IPS-15b (cell line): Measurements from ENCODE around the gene BCCIP.

Experiments
- H3K27me3 ChIP-seq: one replicate; pipeline ENCODE4 v1.6.1; 2013; ENCODE audit warnings: low read length; ENCODE audit not compliant: control insufficient read depth, insufficient read depth
- H3K36me3 ChIP-seq: one replicate; pipeline ENCODE4 v1.6.1; 2013; ENCODE audit warnings: low read length; ENCODE audit not compliant: control insufficient read depth, insufficient read depth
- H3K4me1 ChIP-seq: one replicate; pipeline ENCODE4 v1.6.1; 2013; ENCODE audit warnings: mild to moderate bottlenecking, low read length; ENCODE audit not compliant: control insufficient read depth, insufficient read depth
- H3K4me3 ChIP-seq: one replicate; pipeline ENCODE4 v1.5.1; 2013; ENCODE audit warnings: low read depth, low read length
- H3K9ac ChIP-seq: one replicate; pipeline ENCODE4 v1.6.1; 2013; ENCODE audit warnings: low read depth, mild to moderate bottlenecking, low read length
- H3K9me3 ChIP-seq: one replicate; pipeline ENCODE4 v1.6.1; 2013; ENCODE audit warnings: mild to moderate bottlenecking, low read length; ENCODE audit not compliant: control insufficient read depth, insufficient read depth

BCCIP gene

DNA sequence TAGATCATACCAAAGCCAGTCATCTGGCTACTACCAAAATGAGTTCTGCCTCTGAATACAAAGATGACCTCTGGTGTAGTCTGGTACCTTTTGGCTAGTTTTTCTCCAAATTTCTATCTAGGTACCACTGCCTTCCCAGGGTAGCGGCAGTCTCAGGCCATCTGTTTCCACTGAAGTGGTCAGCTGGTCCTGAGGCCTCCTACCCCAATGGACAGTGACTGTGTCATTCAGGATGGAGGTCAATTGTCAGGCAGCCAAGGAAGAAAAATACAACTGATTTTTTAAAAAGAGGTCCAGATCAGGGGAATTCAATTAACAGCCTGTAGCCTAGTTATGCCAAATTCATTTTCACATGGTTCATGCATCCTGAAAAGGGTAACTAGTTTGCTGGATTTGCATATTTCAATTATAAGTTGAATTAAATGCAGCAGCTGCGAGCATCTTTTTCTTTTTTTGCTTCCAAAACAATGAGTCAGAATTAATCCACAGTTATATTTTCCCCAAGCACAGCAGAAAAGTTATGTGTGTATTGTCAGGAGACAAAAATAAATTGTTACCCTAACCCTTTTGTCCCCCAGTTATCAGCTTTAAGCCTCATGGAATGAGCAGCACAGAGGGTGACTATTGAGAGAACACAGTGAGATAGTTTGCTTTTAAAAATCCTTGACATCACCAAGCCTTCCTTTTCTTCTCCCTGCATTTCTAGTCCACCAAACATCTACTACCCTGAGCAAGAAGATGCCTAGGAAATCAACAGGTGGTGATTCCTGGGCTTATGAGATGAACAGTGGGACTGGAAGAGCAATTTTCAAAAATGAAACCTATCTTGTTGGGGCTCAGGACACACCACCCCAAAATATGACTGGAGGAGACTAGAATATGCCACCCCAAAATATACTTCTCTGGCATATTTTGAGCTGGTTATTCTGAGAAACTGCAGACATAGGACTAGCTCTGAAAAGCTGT, 27.7 kb downstream of the BCCIP start:
- Histone ChIP-seq H3K9me3 (no peaks in the 10 kb centered on the region), H3K4me3 (no peak overlapping the region), H3K36me3 (no peaks in the 10 kb centered on the region), H3K9ac (no peak overlapping the region), H3K4me1 (no peaks in the 10 kb centered on the region), H3K27me3 (no peaks in the 10 kb centered on the region)

DNA sequence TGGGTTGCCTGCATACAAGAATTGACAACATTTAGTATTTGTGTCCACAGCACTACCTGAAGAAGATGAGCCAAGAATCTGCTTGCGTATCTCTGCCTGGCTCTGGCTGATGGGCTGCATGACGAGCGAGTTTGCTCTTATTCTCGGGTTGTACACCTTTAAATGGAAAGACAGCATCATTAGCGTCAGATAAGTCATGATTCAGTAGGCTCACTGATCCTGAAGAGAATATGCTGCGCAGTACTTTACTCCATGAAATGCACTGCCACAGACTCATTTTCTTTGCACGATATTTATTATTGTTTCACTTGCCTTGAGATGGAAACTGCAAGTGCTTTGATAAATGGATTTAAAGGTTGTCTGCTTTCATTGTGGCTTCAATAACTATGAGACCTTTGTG, 29.1 kb downstream of the BCCIP start:
- no peaks in the 10 kb centered on the region for H3K36me3 ChIP-seq
- H3K9me3 ChIP-seq, result no peaks in the 10 kb centered on the region
- H3K27me3 ChIP-seq, result no peaks in the 10 kb centered on the region
- H3K4me1 ChIP-seq, result peaks cover 2% of the 10 kb centered on the region
- H3K9ac ChIP-seq, result no peak overlapping the region
- H3K4me3 ChIP-seq, result no peak overlapping the region

DNA sequence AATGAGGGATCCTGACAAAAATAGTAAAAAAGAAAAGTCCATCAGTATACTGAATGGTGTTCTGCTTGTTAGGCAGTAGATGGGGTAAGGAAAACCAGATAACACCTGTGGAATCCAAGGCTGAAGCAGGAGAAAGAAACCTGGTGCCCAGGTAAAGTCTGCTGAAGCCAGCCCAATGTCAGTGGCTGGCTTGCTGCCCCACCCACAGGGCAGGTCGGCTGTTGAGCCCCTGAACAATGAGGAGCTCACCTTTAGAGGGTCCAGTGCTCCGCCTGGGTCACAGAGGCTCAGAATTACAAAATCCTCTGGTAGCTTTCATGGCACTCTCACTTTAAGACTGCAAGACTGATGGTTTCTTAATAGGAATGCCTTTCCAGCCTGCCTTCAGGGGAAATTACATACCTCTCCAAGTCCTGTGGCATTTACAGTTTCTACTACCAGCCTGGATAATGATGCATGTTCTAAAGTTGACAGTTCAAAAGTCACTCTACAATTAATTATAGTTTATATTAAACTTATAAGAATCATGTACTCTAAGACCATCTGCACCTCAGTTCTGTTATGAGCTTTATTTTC, 33.9 kb downstream of the BCCIP start:
- Histone ChIP-seq H3K9me3 (no peaks in the 10 kb centered on the region), H3K27me3 (no peaks in the 10 kb centered on the region), H3K4me3 (no peak overlapping the region), H3K4me1 (peaks cover 2% of the 10 kb centered on the region), H3K9ac (no peak overlapping the region), H3K36me3 (no peaks in the 10 kb centered on the region)

DNA sequence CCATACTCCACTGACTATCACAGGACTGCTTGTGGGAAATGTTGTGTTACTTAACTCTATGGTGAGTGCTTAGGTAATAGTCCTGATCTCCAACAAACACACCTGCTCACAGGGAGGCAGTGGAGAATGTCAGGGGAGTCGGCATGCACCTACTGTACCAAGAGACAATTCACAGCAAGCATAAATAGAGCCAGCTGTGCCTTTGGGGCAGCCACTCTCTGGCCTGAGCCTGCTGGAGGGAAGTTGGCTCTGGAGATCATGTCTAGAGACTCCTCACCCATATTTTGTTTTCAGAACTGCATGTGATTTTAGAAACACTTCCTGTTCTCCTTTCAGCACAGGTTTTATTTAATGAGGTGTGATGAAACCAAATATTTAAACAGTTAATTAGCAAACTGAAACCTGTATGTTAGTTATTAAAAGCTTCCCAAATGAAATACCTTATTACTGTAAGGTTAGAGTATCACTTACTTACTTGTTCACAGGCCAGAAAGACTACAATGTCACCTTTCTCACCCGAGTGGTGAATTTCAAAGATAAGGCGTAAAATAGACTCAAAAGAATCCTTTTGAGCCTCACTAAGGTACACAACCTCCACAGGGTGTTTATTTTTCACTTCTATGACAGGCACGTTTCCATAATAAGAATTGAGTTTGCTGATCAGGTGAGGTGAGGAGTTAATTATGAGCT, 35.9 kb downstream of the BCCIP start:
- Histone ChIP-seq H3K9me3 (no peaks in the 10 kb centered on the region), H3K27me3 (no peaks in the 10 kb centered on the region), H3K9ac (no peak overlapping the region), H3K4me1 (peaks cover 2% of the 10 kb centered on the region), H3K36me3 (no peaks in the 10 kb centered on the region), H3K4me3 (no peak overlapping the region)

DNA sequence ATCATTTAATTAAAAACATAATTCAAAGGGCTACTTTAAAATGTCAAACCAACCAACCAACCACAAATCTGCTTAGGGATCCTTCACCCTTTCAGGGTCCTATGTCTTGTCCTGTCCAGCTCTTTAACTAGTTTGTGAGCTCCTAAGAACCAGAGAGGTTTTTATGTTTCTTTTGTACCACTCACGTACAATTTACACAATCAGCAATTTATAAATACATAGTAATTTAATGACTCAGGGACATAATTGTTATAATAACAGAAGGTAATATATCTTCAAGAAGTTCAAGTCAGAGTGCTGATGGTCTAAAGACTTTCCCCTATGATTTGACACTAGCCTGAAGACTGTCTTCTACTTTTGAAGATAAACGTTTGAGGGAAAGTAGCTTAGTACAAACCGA, 41.8 kb downstream of the BCCIP start:
- H3K4me1 ChIP-seq, result no peaks in the 10 kb centered on the region
- H3K9me3 ChIP-seq, result no peaks in the 10 kb centered on the region
- H3K36me3 ChIP-seq, result no peaks in the 10 kb centered on the region
- H3K4me3 ChIP-seq, result no peak overlapping the region
- no peaks in the 10 kb centered on the region for H3K27me3 ChIP-seq
- H3K9ac ChIP-seq, result no peak overlapping the region

DNA sequence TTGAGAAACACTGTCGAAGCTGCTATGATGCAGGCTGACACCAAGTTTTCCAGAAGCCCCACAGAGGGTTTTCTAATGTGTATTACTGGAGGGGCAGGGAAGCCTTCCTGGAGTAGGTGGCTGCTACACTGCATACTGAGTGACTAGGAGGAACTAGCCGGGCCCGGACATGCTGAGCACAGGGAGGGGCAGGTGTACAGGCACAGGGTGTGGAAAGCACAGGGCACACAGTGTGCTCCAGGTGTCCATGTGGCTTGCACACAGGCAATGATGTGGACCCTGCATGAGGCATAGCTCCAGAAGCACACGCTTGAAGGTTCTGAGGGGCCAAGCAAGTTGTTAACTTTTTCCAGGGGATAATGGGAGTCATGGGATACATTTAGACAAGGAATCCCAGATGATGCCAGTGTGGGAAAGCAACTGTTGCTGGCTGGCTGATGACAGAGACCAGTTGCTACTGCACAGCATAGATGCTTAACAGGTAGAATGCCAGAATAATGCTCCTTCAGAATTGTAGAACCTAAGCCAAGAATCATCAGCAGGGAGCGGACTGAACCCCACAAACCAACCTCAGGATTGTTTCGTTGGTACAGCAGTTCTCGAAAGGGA, 43.2 kb downstream of the BCCIP start:
- Histone ChIP-seq H3K9ac (no peak overlapping the region), H3K27me3 (no peaks in the 10 kb centered on the region)

DNA sequence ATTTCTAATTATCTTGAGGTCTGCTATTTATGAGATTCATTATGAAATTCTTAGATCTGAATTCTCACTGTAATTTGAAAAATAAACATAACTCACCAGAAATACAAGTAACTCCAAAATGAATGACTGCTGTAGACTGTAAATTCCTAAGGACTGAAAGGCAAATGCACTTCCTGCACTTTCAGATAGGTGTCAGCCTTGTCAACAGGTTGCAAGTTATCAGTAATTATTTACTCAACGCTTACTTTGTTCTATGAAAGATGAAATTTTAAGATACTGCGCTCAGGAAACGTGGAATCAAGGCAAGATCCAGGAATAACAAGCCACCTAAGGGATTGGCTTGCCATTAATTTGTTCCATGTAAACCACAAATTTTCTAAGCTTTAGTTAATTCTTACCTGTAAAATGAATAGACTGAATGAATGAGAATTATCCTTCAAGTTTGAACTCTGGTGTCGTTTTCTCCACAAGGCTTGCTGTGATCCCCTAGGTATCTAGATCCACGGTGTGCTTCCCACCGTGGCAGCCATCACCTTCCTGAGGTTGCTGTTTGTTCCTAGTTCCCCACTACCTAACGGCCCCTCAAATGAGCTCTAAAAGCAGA, 45.1 kb downstream of the BCCIP start:
- Histone ChIP-seq H3K9me3 (no peaks in the 10 kb centered on the region), H3K4me3 (no peak overlapping the region), H3K36me3 (no peaks in the 10 kb centered on the region), H3K27me3 (no peaks in the 10 kb centered on the region), H3K9ac (no peak overlapping the region), H3K4me1 (peaks cover 5% of the 10 kb centered on the region)

More for the DNA sequence above, 43.2 kb downstream of the BCCIP start:
- no peaks in the 10 kb centered on the region for H3K36me3 ChIP-seq
- no peaks in the 10 kb centered on the region for H3K9me3 ChIP-seq
- no peak overlapping the region for H3K4me3 ChIP-seq
- peaks cover 5% of the 10 kb centered on the region for H3K4me1 ChIP-seq

DNA sequence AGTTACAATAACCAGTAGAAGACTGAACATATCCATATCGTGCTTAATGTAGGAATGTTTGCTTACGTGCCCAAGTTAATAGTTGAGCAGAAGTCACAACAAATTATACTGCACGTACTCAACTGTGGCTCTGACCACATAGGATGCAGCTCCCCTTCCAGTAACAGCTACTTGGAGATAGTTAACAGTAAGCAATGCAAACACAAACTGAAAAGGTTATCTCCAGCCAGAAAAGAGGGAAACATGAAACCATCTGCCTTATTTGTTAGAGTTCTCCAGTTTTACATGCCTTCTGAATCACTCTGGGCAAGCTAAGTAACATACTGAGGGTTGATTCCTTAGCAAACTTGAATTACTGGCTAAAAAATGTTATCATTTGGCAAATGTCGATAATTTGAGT, 48.0 kb downstream of the BCCIP start:
- Histone ChIP-seq H3K27me3 (no peaks in the 10 kb centered on the region), H3K4me1 (peaks cover 5% of the 10 kb centered on the region), H3K9me3 (peaks cover 7% of the 10 kb centered on the region), H3K9ac (no peak overlapping the region), H3K4me3 (no peak overlapping the region), H3K36me3 (no peaks in the 10 kb centered on the region)

DNA sequence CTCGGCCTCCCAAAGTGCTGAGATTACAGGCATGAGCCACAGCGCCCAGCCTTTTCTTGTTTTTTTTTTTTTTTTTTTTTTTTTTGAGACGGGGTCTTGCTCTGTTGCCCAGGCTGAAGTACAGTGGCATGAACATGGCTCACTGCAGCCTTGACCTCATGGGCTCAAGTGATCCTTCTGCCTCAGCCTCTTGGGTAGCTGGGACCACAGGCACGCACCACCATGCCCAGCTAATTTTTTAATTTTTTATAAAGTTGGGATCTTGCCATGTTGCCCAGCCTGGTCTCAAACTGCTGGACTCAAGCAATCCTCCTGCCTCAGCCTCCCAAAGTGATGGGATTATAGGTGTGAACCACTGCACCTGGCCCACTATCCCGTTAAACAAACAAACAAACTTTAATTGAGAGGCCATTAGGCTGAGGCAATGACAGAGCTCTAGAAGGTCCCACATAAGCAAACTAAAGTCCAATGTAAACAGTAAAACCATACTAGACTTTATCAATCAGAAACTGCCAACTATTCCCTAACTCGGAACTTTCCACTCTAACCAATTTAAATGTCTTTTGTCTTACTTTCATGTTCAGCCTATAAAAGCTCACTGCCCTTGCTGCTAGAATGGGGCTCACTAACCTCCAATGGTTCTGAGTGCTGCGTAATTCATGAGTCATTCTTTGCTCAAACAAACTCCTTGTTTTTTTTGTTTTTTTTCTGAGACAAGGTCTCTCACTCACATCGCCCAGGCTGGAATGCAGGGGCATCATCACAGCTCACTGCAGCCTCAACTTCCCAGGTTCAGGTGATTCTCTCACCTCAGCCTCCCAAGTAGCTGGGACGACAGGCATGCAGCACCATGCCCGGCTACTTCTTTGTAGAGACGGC, 55.9 kb downstream of the BCCIP start:
- Histone ChIP-seq H3K4me3 (no peak overlapping the region), H3K9me3 (peaks cover 10% of the 10 kb centered on the region), H3K36me3 (no peaks in the 10 kb centered on the region), H3K9ac (no peak overlapping the region), H3K27me3 (no peaks in the 10 kb centered on the region), H3K4me1 (peaks cover 15% of the 10 kb centered on the region)

DNA sequence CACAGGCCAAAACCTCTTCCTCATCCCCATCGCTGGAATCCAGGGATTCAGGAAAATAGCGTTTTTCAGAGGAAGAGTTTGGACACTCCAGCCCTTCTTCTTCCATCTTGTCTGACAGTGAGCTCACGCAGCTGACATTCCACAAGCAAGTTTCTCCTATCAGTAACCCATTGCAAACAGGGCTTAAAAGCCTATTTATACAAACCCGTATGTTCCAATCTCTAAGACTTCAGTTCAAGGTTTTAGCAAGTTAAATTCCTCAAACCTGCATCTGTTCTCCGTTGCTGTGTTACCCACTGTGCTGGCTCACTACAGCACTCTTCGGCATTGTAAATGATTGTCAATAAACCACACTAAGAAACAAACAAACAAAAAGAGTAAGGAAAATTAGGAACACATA, 57.4 kb downstream of the BCCIP start:
- Histone ChIP-seq H3K4me3 (peak overlapping the region; percentile 15), H3K4me1 (peaks cover 15% of the 10 kb centered on the region), H3K36me3 (no peaks in the 10 kb centered on the region), H3K9me3 (peaks cover 8% of the 10 kb centered on the region), H3K9ac (peak overlapping the region; percentile 38), H3K27me3 (no peaks in the 10 kb centered on the region)
